OCI-LY3 (cell line): ENCODE data around the gene GRIK4.

ENCODE experiments used
- H2AFZ ChIP-seq: fragments of 200-600, 300-600 bp; shearing (Covaris generic); 2 replicates; pipeline ENCODE4 v1.6.0; 2014; ENCODE audit warnings: antibody characterized with exemption, low read depth, low read length
- H3K27ac ChIP-seq: fragments of 200-600, 300-600 bp; sonication (generic); 2 replicates; pipeline ENCODE4 v1.5.1; 2014; ENCODE audit warnings: mild to moderate bottlenecking, low read length, moderate library complexity, mixed read lengths
- H3K27me3 ChIP-seq: fragments of 200-600, 300-600 bp; sonication (generic); 2 replicates; pipeline ENCODE4 v1.6.1; 2014; ENCODE audit warnings: low read depth, low read length, mixed read lengths
- H3K36me3 ChIP-seq: fragments of 200-600, 300-600 bp; sonication (generic); replicated peaks from 2 replicates; pipeline ENCODE3; 2014; ENCODE audit warnings: low read depth, low read length, mixed read lengths
- H3K4me1 ChIP-seq: fragments of 300-600, 200-600 bp; sonication (generic); 2 replicates; pipeline ENCODE4 v1.6.1; 2014; ENCODE audit warnings: low read length, mixed read lengths
- H3K4me2 ChIP-seq: fragments of 200-600, 300-600 bp; sonication (generic); 2 replicates; pipeline ENCODE4 v1.6.1; 2014; ENCODE audit warnings: low read length, mixed read lengths
- H3K4me3 ChIP-seq: fragments of 300-600, 200-600 bp; sonication (generic); 2 replicates; pipeline ENCODE4 v1.5.1; 2014; ENCODE audit warnings: antibody characterized with exemption, mild to moderate bottlenecking, low read length, moderate library complexity
- H3K79me2 ChIP-seq: fragments of 300-600, 200-600 bp; shearing (Covaris generic); 2 replicates; pipeline ENCODE4 v1.6.1; 2014; ENCODE audit warnings: mild to moderate bottlenecking, low read length, mixed read lengths
- H3K9ac ChIP-seq: fragments of 300-600, 200-600 bp; shearing (Covaris generic); 2 replicates; pipeline ENCODE4 v1.6.0; 2014; ENCODE audit warnings: mild to moderate bottlenecking, low read length, moderate library complexity
- H3K9me3 ChIP-seq: fragments of 200-600, 300-600 bp; shearing (Covaris generic); 2 replicates; pipeline ENCODE4 v1.6.1; 2014; ENCODE audit warnings: low read length, mixed read lengths; ENCODE audit not compliant: insufficient read depth
- H4K20me1 ChIP-seq: fragments of 200-600, 300-600 bp; sonication (generic); 2 replicates; pipeline ENCODE4 v1.6.1; 2016; ENCODE audit warnings: low read length, mixed read lengths; ENCODE audit not compliant: insufficient read depth
- EZH2phosphoT487 ChIP-seq: fragments of 200-600 bp; shearing (Covaris generic); IDR thresholded peaks from 2 replicates; pipeline ENCODE4 v1.6.1; 2018; ENCODE audit warnings: antibody characterized with exemption, mixed run types, low read depth
- TF ChIP-seq, protein P1 (sequence below): fragments of 200-600, 300-600 bp; sonication (generic); IDR thresholded peaks from 2 replicates; pipeline ENCODE4 v1.5.1; 2014; ENCODE audit warnings: antibody characterized with exemption, low read length, low read depth

The GRIK4 gene

GRCh38 chr11:120717623-120718022, 206.1 kb downstream of the GRIK4 start:
- peaks cover 47% of the 10 kb centered on the region for H3K27me3 ChIP-seq
- H3K4me2 ChIP-seq = no peak overlapping the region
- H3K9me3 ChIP-seq = no peaks in the 10 kb centered on the region
- TF ChIP-seq, protein P1, sequence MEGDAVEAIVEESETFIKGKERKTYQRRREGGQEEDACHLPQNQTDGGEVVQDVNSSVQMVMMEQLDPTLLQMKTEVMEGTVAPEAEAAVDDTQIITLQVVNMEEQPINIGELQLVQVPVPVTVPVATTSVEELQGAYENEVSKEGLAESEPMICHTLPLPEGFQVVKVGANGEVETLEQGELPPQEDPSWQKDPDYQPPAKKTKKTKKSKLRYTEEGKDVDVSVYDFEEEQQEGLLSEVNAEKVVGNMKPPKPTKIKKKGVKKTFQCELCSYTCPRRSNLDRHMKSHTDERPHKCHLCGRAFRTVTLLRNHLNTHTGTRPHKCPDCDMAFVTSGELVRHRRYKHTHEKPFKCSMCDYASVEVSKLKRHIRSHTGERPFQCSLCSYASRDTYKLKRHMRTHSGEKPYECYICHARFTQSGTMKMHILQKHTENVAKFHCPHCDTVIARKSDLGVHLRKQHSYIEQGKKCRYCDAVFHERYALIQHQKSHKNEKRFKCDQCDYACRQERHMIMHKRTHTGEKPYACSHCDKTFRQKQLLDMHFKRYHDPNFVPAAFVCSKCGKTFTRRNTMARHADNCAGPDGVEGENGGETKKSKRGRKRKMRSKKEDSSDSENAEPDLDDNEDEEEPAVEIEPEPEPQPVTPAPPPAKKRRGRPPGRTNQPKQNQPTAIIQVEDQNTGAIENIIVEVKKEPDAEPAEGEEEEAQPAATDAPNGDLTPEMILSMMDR = no peak
- TF ChIP-seq EZH2phosphoT487 = no peak
- no peaks in the 10 kb centered on the region for H3K79me2 ChIP-seq
- H3K9ac ChIP-seq = no peak overlapping the region
- no peak overlapping the region for H3K4me3 ChIP-seq
- H3K36me3 ChIP-seq = no peaks in the 10 kb centered on the region
- no peaks in the 10 kb centered on the region for H3K4me1 ChIP-seq
- no peak overlapping the region for H2AFZ ChIP-seq
- H4K20me1 ChIP-seq = no peaks in the 10 kb centered on the region
- H3K27ac ChIP-seq = no peak overlapping the region

DNA sequence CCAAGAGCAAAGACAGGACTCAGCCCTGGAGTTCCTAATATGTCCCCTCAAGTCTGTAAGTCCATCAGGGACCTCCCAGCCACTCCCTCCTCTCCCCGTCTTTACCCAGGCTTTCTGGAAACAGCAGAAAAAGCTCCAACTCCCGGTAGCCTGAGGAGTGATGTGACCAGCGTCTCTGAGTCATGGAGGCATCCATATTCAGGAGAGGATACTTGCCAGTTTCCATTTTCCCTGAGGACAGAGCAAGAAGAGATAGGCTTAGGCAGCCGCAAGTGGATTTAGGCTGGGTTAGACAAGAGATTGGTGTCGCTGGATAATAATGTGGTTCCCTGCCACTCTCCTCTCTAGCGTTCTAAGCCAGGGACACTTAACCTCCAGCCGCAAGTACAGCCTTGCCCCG, 206.6 kb downstream of the GRIK4 start:
- no peaks in the 10 kb centered on the region for H3K79me2 ChIP-seq
- peaks cover 44% of the 10 kb centered on the region for H3K27me3 ChIP-seq
- no peak overlapping the region for H2AFZ ChIP-seq
- H3K9me3 ChIP-seq = no peaks in the 10 kb centered on the region
- no peak for TF ChIP-seq EZH2phosphoT487
- TF ChIP-seq, protein P1 = no peak
- H3K36me3 ChIP-seq = no peaks in the 10 kb centered on the region
- H3K4me1 ChIP-seq = no peaks in the 10 kb centered on the region
- H3K4me2 ChIP-seq = no peak overlapping the region
- no peak overlapping the region for H3K27ac ChIP-seq
- H3K4me3 ChIP-seq = no peak overlapping the region
- no peak overlapping the region for H3K9ac ChIP-seq
- H4K20me1 ChIP-seq = no peaks in the 10 kb centered on the region

DNA sequence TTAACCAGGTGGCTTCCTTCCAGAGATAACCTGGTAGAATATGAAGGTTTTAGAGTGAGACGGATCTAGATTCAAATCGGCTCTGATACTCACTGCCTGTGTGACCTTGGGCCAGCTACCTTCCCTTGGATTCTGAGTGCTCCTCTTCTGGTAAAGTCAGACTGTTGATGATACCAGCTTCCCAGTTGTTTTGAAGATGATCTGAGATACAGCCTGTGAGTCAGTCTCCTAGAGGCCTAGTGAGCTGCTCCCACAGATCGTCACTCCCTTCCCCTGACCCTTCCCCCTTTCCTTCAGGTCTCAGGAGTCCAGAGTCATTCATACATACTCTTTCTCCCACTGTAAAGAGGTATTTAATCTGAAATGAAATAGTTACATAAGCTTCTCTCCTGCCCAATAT, 207.8 kb downstream of the GRIK4 start:
- H3K4me2 ChIP-seq = no peak overlapping the region
- H2AFZ ChIP-seq = no peak overlapping the region
- no peaks in the 10 kb centered on the region for H4K20me1 ChIP-seq
- TF ChIP-seq, protein P1 = no peak
- TF ChIP-seq EZH2phosphoT487 = no peak
- no peak overlapping the region for H3K4me3 ChIP-seq
- H3K36me3 ChIP-seq = no peaks in the 10 kb centered on the region
- H3K27me3 ChIP-seq = peaks cover 36% of the 10 kb centered on the region
- H3K9ac ChIP-seq = no peak overlapping the region
- H3K4me1 ChIP-seq = no peaks in the 10 kb centered on the region
- H3K9me3 ChIP-seq = no peaks in the 10 kb centered on the region
- no peak overlapping the region for H3K27ac ChIP-seq
- no peaks in the 10 kb centered on the region for H3K79me2 ChIP-seq

DNA sequence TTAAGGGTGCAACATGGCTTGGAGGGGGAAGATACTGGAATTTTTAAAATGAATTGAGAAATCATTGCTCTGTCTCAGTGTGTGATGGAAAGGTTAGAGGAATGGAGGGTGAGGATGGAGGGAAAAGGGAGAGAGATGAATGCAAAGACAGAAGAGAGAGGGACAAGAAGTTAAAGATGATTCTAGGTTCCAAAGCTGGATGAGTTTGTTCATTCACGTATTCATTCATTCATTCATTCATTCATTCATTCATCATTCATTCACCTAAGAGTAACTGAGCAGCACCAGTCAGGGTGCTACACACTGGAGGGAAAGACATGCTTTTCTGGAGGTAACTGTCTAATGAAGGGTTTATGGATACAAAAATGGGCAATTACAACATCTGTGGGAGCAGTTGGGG, 209.2 kb downstream of the GRIK4 start:
- Histone ChIP-seq H3K27me3 (peaks cover 26% of the 10 kb centered on the region), H3K36me3 (no peaks in the 10 kb centered on the region), H3K79me2 (no peaks in the 10 kb centered on the region), H3K4me2 (no peak overlapping the region), H4K20me1 (no peaks in the 10 kb centered on the region), H3K27ac (no peak overlapping the region), H3K9me3 (no peaks in the 10 kb centered on the region), H3K4me3 (no peak overlapping the region), H3K4me1 (no peaks in the 10 kb centered on the region), H2AFZ (no peak overlapping the region), H3K9ac (no peak overlapping the region)
- TF ChIP-seq, protein P1 = no peak
- TF ChIP-seq EZH2phosphoT487 = no peak
